OCI-LY3 (cell line): ENCODE data around the gene TOMM40.
"Not testable (repeated sequence)": the region's sequence is repeated elsewhere in the genome, so short reads cannot be mapped to it uniquely, and the experiment has no call there.

Experiments
- H2AFZ ChIP-seq: fragments of 200-600, 300-600 bp; shearing (Covaris generic); 2 replicates; pipeline ENCODE4 v1.6.0; 2014; ENCODE audit warnings: antibody characterized with exemption, low read depth, low read length
- H3K27ac ChIP-seq: fragments of 200-600, 300-600 bp; sonication (generic); 2 replicates; pipeline ENCODE4 v1.5.1; 2014; ENCODE audit warnings: mild to moderate bottlenecking, low read length, moderate library complexity, mixed read lengths
- H3K27me3 ChIP-seq: fragments of 200-600, 300-600 bp; sonication (generic); 2 replicates; pipeline ENCODE4 v1.6.1; 2014; ENCODE audit warnings: low read depth, low read length, mixed read lengths
- H3K36me3 ChIP-seq: fragments of 200-600, 300-600 bp; sonication (generic); replicated peaks from 2 replicates; pipeline ENCODE3; 2014; ENCODE audit warnings: low read depth, low read length, mixed read lengths
- H3K4me1 ChIP-seq: fragments of 300-600, 200-600 bp; sonication (generic); 2 replicates; pipeline ENCODE4 v1.6.1; 2014; ENCODE audit warnings: low read length, mixed read lengths
- H3K4me2 ChIP-seq: fragments of 200-600, 300-600 bp; sonication (generic); 2 replicates; pipeline ENCODE4 v1.6.1; 2014; ENCODE audit warnings: low read length, mixed read lengths
- H3K4me3 ChIP-seq: fragments of 300-600, 200-600 bp; sonication (generic); 2 replicates; pipeline ENCODE4 v1.5.1; 2014; ENCODE audit warnings: antibody characterized with exemption, mild to moderate bottlenecking, low read length, moderate library complexity
- H3K79me2 ChIP-seq: fragments of 300-600, 200-600 bp; shearing (Covaris generic); 2 replicates; pipeline ENCODE4 v1.6.1; 2014; ENCODE audit warnings: mild to moderate bottlenecking, low read length, mixed read lengths
- H3K9ac ChIP-seq: fragments of 300-600, 200-600 bp; shearing (Covaris generic); 2 replicates; pipeline ENCODE4 v1.6.0; 2014; ENCODE audit warnings: mild to moderate bottlenecking, low read length, moderate library complexity
- H3K9me3 ChIP-seq: fragments of 200-600, 300-600 bp; shearing (Covaris generic); 2 replicates; pipeline ENCODE4 v1.6.1; 2014; ENCODE audit warnings: low read length, mixed read lengths; ENCODE audit not compliant: insufficient read depth
- H4K20me1 ChIP-seq: fragments of 200-600, 300-600 bp; sonication (generic); 2 replicates; pipeline ENCODE4 v1.6.1; 2016; ENCODE audit warnings: low read length, mixed read lengths; ENCODE audit not compliant: insufficient read depth
- EZH2phosphoT487 ChIP-seq: fragments of 200-600 bp; shearing (Covaris generic); IDR thresholded peaks from 2 replicates; pipeline ENCODE4 v1.6.1; 2018; ENCODE audit warnings: antibody characterized with exemption, mixed run types, low read depth
- TF ChIP-seq, protein P1 (sequence below): fragments of 200-600, 300-600 bp; sonication (generic); IDR thresholded peaks from 2 replicates; pipeline ENCODE4 v1.5.1; 2014; ENCODE audit warnings: antibody characterized with exemption, low read length, low read depth

The TOMM40 gene

DNA sequence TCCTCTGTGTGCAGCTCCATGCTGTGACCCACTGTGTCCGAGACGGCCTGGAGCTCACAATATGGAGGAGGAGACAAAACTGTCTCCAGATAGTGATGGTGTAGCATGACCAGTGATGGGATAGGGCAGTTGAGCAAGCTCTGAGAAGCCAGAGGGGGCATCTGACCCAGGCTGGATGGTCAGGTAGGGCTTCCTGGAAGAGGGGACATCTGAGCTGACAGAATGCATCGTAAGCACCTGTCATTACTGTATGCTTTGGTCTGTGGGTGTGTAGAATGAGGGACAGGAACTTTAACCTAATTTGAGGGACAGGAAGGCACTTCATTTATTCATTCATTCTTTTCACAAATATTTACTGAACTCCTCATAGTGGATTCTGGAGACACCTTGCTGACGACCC, 6.5 kb upstream of the TOMM40 start:
- Histone ChIP-seq H3K4me3 (no peak overlapping the region), H3K9me3 (no peaks in the 10 kb centered on the region), H3K36me3 (no peaks in the 10 kb centered on the region), H3K9ac (no peak overlapping the region), H3K79me2 (0 out of 2 replicates have a peak, but pooled peaks cover under 1% of the 10 kb centered on the region), H3K4me2 (no peak overlapping the region), H3K27me3 (0 out of 2 replicates have a peak, but pooled peaks cover 2% of the 10 kb centered on the region), H2AFZ (no peak overlapping the region), H3K27ac (no peak overlapping the region), H4K20me1 (no peaks in the 10 kb centered on the region), H3K4me1 (peaks cover 10% of the 10 kb centered on the region)
- no peak for TF ChIP-seq EZH2phosphoT487
- TF ChIP-seq, protein P1, sequence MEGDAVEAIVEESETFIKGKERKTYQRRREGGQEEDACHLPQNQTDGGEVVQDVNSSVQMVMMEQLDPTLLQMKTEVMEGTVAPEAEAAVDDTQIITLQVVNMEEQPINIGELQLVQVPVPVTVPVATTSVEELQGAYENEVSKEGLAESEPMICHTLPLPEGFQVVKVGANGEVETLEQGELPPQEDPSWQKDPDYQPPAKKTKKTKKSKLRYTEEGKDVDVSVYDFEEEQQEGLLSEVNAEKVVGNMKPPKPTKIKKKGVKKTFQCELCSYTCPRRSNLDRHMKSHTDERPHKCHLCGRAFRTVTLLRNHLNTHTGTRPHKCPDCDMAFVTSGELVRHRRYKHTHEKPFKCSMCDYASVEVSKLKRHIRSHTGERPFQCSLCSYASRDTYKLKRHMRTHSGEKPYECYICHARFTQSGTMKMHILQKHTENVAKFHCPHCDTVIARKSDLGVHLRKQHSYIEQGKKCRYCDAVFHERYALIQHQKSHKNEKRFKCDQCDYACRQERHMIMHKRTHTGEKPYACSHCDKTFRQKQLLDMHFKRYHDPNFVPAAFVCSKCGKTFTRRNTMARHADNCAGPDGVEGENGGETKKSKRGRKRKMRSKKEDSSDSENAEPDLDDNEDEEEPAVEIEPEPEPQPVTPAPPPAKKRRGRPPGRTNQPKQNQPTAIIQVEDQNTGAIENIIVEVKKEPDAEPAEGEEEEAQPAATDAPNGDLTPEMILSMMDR: no peak

DNA sequence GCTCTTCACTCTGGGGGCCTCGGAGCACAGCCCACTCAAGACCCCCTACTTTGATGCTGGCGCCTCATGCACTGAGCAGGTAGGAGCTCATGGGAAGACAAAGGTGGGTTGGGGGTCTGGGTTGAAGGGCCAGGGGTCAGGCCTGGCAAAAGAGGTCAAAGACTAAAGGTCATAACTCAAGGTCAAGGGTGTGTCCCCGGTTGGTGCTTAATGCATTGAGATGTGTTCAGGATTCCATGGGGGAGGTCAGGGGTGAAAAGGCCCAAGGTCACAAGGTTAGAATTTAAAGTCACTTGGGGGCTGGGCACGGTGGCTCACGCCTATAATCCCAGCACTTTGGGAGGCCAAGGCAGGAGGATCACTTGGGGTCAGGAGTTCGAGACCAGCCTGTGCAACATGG, 4.9 kb upstream of the TOMM40 start:
- H3K36me3 ChIP-seq: no peaks in the 10 kb centered on the region
- peaks cover 14% of the 10 kb centered on the region for H3K4me1 ChIP-seq
- no peaks in the 10 kb centered on the region for H4K20me1 ChIP-seq
- no peak overlapping the region for H3K4me2 ChIP-seq
- H3K27ac ChIP-seq: no peak overlapping the region
- TF ChIP-seq EZH2phosphoT487: no peak
- TF ChIP-seq, protein P1: no peak
- no peak overlapping the region for H2AFZ ChIP-seq
- no peaks in the 10 kb centered on the region for H3K27me3 ChIP-seq
- H3K4me3 ChIP-seq: no peak overlapping the region
- no peak overlapping the region for H3K9ac ChIP-seq
- H3K79me2 ChIP-seq: peaks cover 6% of the 10 kb centered on the region
- H3K9me3 ChIP-seq: no peaks in the 10 kb centered on the region

DNA sequence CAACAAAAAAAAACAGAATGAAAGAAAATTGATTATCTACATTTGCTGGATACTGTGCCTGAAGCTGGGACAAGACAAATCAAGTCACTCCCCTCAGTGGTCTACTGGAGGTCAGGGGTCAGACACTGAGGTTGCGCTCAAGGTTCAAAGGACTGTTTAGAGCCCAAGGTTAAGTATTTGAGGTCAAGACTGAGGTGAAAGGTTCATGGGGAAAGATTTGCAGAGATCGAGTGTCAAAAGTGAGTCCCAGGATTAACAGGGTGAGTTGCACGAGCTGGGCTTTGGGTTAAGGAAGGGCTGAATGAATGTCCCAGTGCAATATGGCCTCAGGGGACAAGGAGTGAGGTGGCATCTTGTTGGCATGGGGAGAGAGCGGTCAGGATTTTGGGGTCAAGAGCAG, 3.4 kb upstream of the TOMM40 start:
- peaks cover 7% of the 10 kb centered on the region; the same call in 1 of the 2 replicates for H4K20me1 ChIP-seq
- no peak overlapping the region for H3K4me3 ChIP-seq
- H3K36me3 ChIP-seq: peaks cover 3% of the 10 kb centered on the region
- peaks cover 21% of the 10 kb centered on the region for H3K79me2 ChIP-seq
- no peak overlapping the region for H3K4me2 ChIP-seq
- TF ChIP-seq, protein P1: no peak
- no peak for TF ChIP-seq EZH2phosphoT487
- H3K9me3 ChIP-seq: no peaks in the 10 kb centered on the region
- peaks cover 22% of the 10 kb centered on the region for H3K4me1 ChIP-seq
- H2AFZ ChIP-seq: no peak overlapping the region
- H3K27ac ChIP-seq: no peak overlapping the region
- H3K9ac ChIP-seq: no peak overlapping the region
- H3K27me3 ChIP-seq: no peaks in the 10 kb centered on the region

DNA sequence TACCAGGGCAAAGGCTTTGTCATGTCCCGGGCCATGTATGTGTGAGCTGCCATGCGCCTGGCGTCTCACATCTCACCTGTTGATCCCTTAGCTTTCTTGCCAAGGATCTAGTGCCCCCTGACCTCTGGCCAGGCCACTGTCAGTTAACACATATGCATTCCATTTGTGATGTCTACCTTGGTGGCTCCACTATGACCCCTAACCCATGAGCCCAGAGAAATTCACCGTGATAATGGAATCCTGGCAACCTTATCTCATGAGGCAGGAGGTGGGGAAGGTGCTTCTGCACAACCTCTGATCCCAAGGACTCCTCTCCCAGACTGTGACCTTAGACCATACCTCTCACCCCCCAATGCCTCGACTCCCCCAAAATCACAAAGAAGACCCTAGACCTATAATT, 2.7 kb upstream of the TOMM40 start:
- not testable (repeated sequence) for H3K27me3 ChIP-seq

More for the DNA sequence above, 2.7 kb upstream of the TOMM40 start:
- not testable (repeated sequence) for H3K27ac ChIP-seq, H3K4me3 ChIP-seq, H3K9ac ChIP-seq, H3K4me2 ChIP-seq, H3K36me3 ChIP-seq, H2AFZ ChIP-seq, H4K20me1 ChIP-seq, H3K9me3 ChIP-seq
- H3K79me2 ChIP-seq: peaks cover 28% of the 10 kb centered on the region
- H3K4me1 ChIP-seq: peaks cover 23% of the 10 kb centered on the region
